Measurements from ENCODE around the gene TEDC2.

DNA sequence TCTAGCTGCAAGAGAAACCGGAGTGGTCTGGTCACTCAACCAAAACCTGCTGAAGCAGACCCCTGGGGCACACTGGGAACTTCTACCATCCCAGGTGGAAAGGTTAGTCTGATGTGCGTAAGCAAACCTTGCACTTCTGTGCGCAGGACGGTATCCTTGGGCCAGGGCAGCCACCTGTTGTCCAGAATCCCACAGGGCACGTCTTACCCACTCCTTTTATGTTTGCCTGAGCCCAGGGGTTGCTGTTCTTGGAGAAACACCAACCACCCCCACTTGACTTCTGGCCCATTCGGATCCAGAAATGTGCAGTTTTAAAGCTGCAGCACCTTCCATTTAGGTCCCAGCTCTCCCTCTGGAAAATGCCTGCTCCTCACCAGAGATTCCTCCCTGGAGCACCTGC is 33.7 kb downstream of the TEDC2 start:
- no peak for TF ChIP-seq CTCF (IDR thresholded peaks at IDR 0.05)
- TF ChIP-seq EZH2 (IDR thresholded peaks at IDR 0.05) = no peak

Data from neural progenitor cell (in vitro differentiated cells).